Measurements from ENCODE around the gene EPS15. TPM values are rescaled to one million over a fixed set of nuclear protein-coding genes. Genes with fewer than 3 reads are reported as not detected.
"Not testable (repeated sequence)": the region's sequence is repeated elsewhere in the genome, so short reads cannot be mapped to it uniquely, and the experiment has no call there.

The EPS15 gene
- total RNA-seq, 2 donors from 2014 or later = 40.3 to 55.8 TPM

- no peak for DNase-seq
- H3K4me1 ChIP-seq = no peaks in the 10 kb centered on the region
- H3K36me3 ChIP-seq = no peaks in the 10 kb centered on the region
- no peak overlapping the region for H3K4me3 ChIP-seq
- no peak overlapping the region for H3K27ac ChIP-seq
- TF ChIP-seq CTCF (IDR thresholded peaks at IDR 0.05) = no peak
- no peaks in the 10 kb centered on the region for H3K27me3 ChIP-seq
- no peaks in the 10 kb centered on the region for H3K9me3 ChIP-seq
- intact Hi-C loops (cut with DNase I) = no loop called here
- no peak overlapping the region for H3K9ac ChIP-seq (ENCODE audit: low read depth in 2 of 2, low read length in 2 of 2)
These were observed 55.5 kb downstream of the EPS15 start for GRCh38 chr1:51463561-51463960.

DNA sequence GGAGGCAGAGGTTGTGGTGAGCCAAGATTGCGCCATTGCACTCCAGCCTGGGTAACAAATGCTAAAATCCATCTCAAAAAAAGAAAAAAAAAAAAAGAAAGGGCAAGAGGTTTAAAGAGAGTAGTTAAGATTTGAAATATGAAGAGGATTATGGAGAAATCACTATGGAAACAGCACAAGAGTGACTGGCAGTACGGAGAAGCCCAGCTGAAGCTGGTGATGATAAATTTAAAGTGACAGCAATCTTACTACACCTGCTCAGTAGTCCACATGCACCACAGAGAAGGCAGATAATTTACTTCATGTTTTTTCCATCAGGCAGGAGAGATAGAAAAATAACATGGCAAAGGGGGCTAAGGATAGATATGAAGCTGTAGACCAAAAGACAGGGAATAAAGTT, 56.8 kb downstream of the EPS15 start:
- H3K9ac ChIP-seq (ENCODE audit: low read depth in 2 of 2, low read length in 2 of 2); H3K4me1 ChIP-seq; intact Hi-C loops (cut with DNase I); H3K36me3 ChIP-seq; H3K9me3 ChIP-seq; DNase-seq; H3K27me3 ChIP-seq; H3K4me3 ChIP-seq; H3K27ac ChIP-seq: not testable (repeated sequence)

DNA sequence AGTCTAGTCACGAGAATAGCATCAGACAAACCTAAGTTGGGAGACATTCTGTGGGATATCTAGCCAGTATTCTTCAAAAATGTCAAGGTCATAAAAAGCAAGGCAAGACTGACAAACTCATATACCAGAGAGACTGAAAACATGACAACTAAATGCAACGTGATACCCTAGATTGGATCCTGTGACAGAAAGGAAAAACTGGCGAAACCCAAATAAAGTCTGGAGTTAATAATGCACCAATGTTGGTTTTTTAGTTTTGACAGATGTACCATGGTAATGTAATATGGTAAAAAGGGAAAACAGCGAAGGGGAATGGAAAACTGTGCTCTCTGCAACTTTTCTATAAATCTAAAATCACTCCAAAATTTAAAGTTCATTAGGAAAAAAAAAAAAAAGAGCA, 64.5 kb downstream of the EPS15 start:
- Histone ChIP-seq H3K9me3 (no peaks in the 10 kb centered on the region), H3K36me3 (no peaks in the 10 kb centered on the region), H3K9ac (ENCODE audit: low read depth in 2 of 2, low read length in 2 of 2) (no peak overlapping the region), H3K4me3 (no peak overlapping the region), H3K4me1 (no peaks in the 10 kb centered on the region), H3K27ac (no peak overlapping the region), H3K27me3 (no peaks in the 10 kb centered on the region)
- DNase-seq = no peak
- no peak for TF ChIP-seq CTCF (IDR thresholded peaks at IDR 0.05)
- intact Hi-C loops (cut with DNase I) = no loop called here

- no peak overlapping the region for H3K4me3 ChIP-seq
- H3K4me1 ChIP-seq = no peaks in the 10 kb centered on the region
- intact Hi-C loops (cut with DNase I) = no loop called here
- H3K9ac ChIP-seq (ENCODE audit: low read depth in 2 of 2, low read length in 2 of 2) = no peak overlapping the region
- H3K27me3 ChIP-seq = no peaks in the 10 kb centered on the region
- TF ChIP-seq CTCF (IDR thresholded peaks at IDR 0.05) = no peak
- no peak overlapping the region for H3K27ac ChIP-seq
- no peaks in the 10 kb centered on the region for H3K36me3 ChIP-seq
- DNase-seq = no peak
- no peaks in the 10 kb centered on the region for H3K9me3 ChIP-seq
These were observed 66.1 kb downstream of the EPS15 start for GRCh38 chr1:51453010-51453409.

GRCh38 chr1:51448844-51449454, 70.1 kb downstream of the EPS15 start:
- DNase-seq; H3K4me1 ChIP-seq; H3K27ac ChIP-seq; intact Hi-C loops (cut with DNase I); H3K4me3 ChIP-seq; H3K9ac ChIP-seq (ENCODE audit: low read depth in 2 of 2, low read length in 2 of 2); H3K36me3 ChIP-seq; H3K27me3 ChIP-seq; H3K9me3 ChIP-seq: not testable (repeated sequence)

DNA sequence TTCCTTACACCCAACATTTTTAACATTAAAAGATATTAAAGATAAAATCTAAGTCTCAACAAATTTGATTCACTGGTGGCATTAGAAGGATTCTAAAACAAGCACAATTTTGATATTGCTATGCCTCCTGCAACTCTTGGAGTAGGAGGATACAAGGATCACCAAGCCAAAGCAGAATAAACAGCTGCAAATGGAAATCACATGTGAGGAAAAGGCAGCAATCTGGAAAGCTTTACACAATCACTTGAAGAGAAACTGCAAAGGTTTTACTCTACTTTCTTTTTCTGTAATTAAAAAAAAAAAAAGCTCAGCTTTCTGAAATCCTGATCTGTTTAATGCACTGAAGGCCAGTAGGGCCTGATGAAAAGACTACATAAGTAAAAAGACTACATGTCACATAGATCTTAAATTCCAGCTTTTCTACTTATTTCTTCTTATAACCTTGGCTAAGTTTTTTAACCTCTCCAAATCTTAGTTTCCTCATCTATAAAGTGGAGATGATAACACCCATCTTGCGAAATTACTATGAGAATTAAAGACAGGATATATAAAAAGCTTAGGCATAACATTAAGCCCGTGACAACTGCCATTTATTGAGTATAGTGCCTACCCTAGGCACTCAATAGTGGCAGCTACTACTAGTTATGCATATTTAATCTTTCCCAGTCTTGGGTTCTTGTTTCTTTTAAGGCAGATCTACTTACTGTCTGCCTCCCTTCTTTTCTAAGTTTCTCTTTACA, 73.5 kb downstream of the EPS15 start:
- intact Hi-C loops (cut with DNase I) = no loop called here
- Histone ChIP-seq H3K27me3 (no peaks in the 10 kb centered on the region), H3K27ac (no peak overlapping the region), H3K4me1 (no peaks in the 10 kb centered on the region), H3K4me3 (no peak overlapping the region), H3K9ac (ENCODE audit: low read depth in 2 of 2, low read length in 2 of 2) (no peak overlapping the region), H3K36me3 (peaks cover 7% of the 10 kb centered on the region), H3K9me3 (no peaks in the 10 kb centered on the region)
- TF ChIP-seq CTCF (IDR thresholded peaks at IDR 0.05) = no peak
- DNase-seq = no peak
